K562 (cell line): ENCODE results near the gene PSMD2. TPM values are rescaled to one million over a fixed set of nuclear protein-coding genes. Genes with fewer than 3 reads are reported as not detected.

Source experiments
- DNMT1 ChIP-seq: fragments of 450-650 bp; IDR thresholded peaks from 2 replicates; pipeline ENCODE4 v1.6.1; 2016; ENCODE audit warnings: antibody characterized with exemption, mild to moderate bottlenecking
- KDM1A ChIP-seq, 2 experiments: fragments of 450-650 bp; IDR thresholded peaks; 2 replicates each; pipeline ENCODE4 v1.6.1; 2016; ENCODE audit warnings: mild to moderate bottlenecking in 2 of 2
- KDM4B ChIP-seq, 2 experiments: fragments of 450-650 bp in 1 of 2; sonication (generic) in 1 of 2; IDR thresholded peaks; 2 replicates each; pipeline ENCODE4 v1.6.1; 2016 to 2017; ENCODE audit warnings: borderline replicate concordance in 2 of 2, antibody characterized with exemption in 1 of 2, low read depth in 1 of 2, mild to moderate bottlenecking in 1 of 2
- KLF6 ChIP-seq: fragments of 250-450 bp; sonication (Bioruptor Pico); IDR thresholded peaks from 2 replicates; pipeline ENCODE4 v1.4.0; 2020; ENCODE audit warnings: mild to moderate bottlenecking, moderate library complexity, borderline replicate concordance
- PYGO2 ChIP-seq: fragments of 450-650 bp; IDR thresholded peaks from 2 replicates; pipeline ENCODE4 v1.6.1; 2016; ENCODE audit warnings: mild to moderate bottlenecking, missing genetic modification characterization, moderate library complexity, missing compliant biosample characterization
- SRSF7 ChIP-seq: fragments of 200-400 bp; formaldehyde crosslinking; optimal IDR thresholded peaks from 2 replicates; pipeline ENCODE3; 2017; ENCODE audit warnings: mild to moderate bottlenecking, low read depth, low read length
- TOE1 ChIP-seq, 2 experiments: fragments of 450-650 bp in 1 of 2; sonication (generic) in 1 of 2; formaldehyde crosslinking in 1 of 2; IDR thresholded peaks; 2 replicates each; pipeline versions ENCODE4 v1.7.1 to v1.8.0; 2016 to 2022; ENCODE audit warnings: borderline replicate concordance in 2 of 2, mild to moderate bottlenecking in 2 of 2, antibody characterized with exemption in 1 of 2, inconsistent platforms in 1 of 2, low read depth in 1 of 2, missing genetic modification reagents in 1 of 2, moderate library complexity in 1 of 2
- ZBTB40 ChIP-seq, 2 experiments: fragments of 450-650 bp in 1 of 2; sonication (generic) in 1 of 2; formaldehyde crosslinking in 1 of 2; IDR thresholded peaks; 2 replicates each; pipeline versions ENCODE4 v1.7.1 to v1.9.0; 2016 to 2022; ENCODE audit warnings: inconsistent platforms in 1 of 2, mild to moderate bottlenecking in 1 of 2, missing genetic modification reagents in 1 of 2
- ZBTB7A ChIP-seq: IDR thresholded peaks from 2 replicates; pipeline ENCODE4 v1.6.1; 2011; ENCODE audit warnings: low read depth, mild to moderate bottlenecking, low read length, moderate library complexity, borderline replicate concordance; ENCODE audit not compliant: control insufficient read depth
- ZNF224 ChIP-seq: sonication (generic); formaldehyde crosslinking; IDR thresholded peaks from 2 replicates; pipeline ENCODE4 v1.8.0; 2022; ENCODE audit warnings: mild to moderate bottlenecking, missing genetic modification reagents
- polyA plus RNA-seq, 8 experiments: library from polyadenylated mRNA; depleted of rRNA in 4 of 8; stranded (reverse) in 5 of 8; unstranded in 3 of 8; fragments of >200 nt; fragmentation: Nextera tagmentation in 2 of 8; fragmentation: Illumina TruSeq in 1 of 8; extraction: Ambion mirVana in 2 of 8; extraction: Trizol in 1 of 8; gene quantifications; 2 replicates each; pipeline versions ENCODE4 v1.2.1 to v1.2.3, GENCODE V29; 2011 to 2014; ENCODE audit warnings: inconsistent platforms in 1 of 8, missing spikeins in 1 of 8
- total RNA-seq, 7 experiments: library from RNA; depleted of rRNA in 6 of 7; stranded (reverse); fragments of >200 nt in 6 of 7; fragmentation: Illumina TruSeq in 2 of 7; extraction: Trizol in 2 of 7; gene quantifications; 2 replicates each; pipeline versions ENCODE4 v1.2.1 to v1.2.3, GENCODE V29; 2011 to 2021; ENCODE audit warnings: low replicate concordance in 1 of 7
- TF ChIP-seq, protein P1 (sequence below): sonication (generic); formaldehyde crosslinking; IDR thresholded peaks from 2 replicates; pipeline ENCODE4 v1.8.0; 2023; ENCODE audit warnings: missing genetic modification reagents, mild to moderate bottlenecking, borderline replicate concordance

PSMD2 gene
- total and polyA plus RNA-seq, 9 of the 15 experiments (the other 6 are each of a cell fraction or from before 2014, with no cell fraction given) = 152 to 484 (median 295) TPM

- TF ChIP-seq ZBTB40 (IDR thresholded peaks at IDR 0.05) (peak; percentile 35; the same call in 1 of the 2 replicates), ZBTB40 (CRISPR knock-in tag; IDR thresholded peaks at IDR 0.05) (no peak), SRSF7 (no peak), KDM1A (IDR thresholded peaks at IDR 0.05) (no peak; a peak in 1 of 4 replicates), ZNF224 (CRISPR knock-in tag) (no peak), KDM4B (IDR thresholded peaks at IDR 0.05; ENCODE audit: borderline replicate concordance in 2 of 2, low read depth in 1 of 2) (no peak), PYGO2 (no peak), TOE1 (IDR thresholded peaks at IDR 0.05; ENCODE audit: borderline replicate concordance) (no peak; the same call in 1 of the 2 replicates), TOE1 (CRISPR knock-in tag; IDR thresholded peaks at IDR 0.05; ENCODE audit: borderline replicate concordance, low read depth) (no peak), ZBTB7A (no peak), DNMT1 (no peak), KLF6 (no peak)
- TF ChIP-seq, protein P1, sequence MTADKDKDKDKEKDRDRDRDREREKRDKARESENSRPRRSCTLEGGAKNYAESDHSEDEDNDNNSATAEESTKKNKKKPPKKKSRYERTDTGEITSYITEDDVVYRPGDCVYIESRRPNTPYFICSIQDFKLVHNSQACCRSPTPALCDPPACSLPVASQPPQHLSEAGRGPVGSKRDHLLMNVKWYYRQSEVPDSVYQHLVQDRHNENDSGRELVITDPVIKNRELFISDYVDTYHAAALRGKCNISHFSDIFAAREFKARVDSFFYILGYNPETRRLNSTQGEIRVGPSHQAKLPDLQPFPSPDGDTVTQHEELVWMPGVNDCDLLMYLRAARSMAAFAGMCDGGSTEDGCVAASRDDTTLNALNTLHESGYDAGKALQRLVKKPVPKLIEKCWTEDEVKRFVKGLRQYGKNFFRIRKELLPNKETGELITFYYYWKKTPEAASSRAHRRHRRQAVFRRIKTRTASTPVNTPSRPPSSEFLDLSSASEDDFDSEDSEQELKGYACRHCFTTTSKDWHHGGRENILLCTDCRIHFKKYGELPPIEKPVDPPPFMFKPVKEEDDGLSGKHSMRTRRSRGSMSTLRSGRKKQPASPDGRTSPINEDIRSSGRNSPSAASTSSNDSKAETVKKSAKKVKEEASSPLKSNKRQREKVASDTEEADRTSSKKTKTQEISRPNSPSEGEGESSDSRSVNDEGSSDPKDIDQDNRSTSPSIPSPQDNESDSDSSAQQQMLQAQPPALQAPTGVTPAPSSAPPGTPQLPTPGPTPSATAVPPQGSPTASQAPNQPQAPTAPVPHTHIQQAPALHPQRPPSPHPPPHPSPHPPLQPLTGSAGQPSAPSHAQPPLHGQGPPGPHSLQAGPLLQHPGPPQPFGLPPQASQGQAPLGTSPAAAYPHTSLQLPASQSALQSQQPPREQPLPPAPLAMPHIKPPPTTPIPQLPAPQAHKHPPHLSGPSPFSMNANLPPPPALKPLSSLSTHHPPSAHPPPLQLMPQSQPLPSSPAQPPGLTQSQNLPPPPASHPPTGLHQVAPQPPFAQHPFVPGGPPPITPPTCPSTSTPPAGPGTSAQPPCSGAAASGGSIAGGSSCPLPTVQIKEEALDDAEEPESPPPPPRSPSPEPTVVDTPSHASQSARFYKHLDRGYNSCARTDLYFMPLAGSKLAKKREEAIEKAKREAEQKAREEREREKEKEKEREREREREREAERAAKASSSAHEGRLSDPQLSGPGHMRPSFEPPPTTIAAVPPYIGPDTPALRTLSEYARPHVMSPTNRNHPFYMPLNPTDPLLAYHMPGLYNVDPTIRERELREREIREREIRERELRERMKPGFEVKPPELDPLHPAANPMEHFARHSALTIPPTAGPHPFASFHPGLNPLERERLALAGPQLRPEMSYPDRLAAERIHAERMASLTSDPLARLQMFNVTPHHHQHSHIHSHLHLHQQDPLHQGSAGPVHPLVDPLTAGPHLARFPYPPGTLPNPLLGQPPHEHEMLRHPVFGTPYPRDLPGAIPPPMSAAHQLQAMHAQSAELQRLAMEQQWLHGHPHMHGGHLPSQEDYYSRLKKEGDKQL (CRISPR knock-in tag) = 0 out of 2 replicates have a peak, but pooled peaks have one; percentile 43
Measured at GRCh38 chr3:184347321-184348056, 48.4 kb downstream of the PSMD2 start (continued).
